ENCODE data around the gene COPB2. TPM values are rescaled to one million over a fixed set of nuclear protein-coding genes. Genes with fewer than 3 reads are reported as not detected.
A peak's percentile ranks its signal among the peaks of the same experiment; 100 is the strongest.

The COPB2 gene
- total RNA-seq, 4 donors from 2014 or later: 69.7 to 103 (median 87.2) TPM

DNA sequence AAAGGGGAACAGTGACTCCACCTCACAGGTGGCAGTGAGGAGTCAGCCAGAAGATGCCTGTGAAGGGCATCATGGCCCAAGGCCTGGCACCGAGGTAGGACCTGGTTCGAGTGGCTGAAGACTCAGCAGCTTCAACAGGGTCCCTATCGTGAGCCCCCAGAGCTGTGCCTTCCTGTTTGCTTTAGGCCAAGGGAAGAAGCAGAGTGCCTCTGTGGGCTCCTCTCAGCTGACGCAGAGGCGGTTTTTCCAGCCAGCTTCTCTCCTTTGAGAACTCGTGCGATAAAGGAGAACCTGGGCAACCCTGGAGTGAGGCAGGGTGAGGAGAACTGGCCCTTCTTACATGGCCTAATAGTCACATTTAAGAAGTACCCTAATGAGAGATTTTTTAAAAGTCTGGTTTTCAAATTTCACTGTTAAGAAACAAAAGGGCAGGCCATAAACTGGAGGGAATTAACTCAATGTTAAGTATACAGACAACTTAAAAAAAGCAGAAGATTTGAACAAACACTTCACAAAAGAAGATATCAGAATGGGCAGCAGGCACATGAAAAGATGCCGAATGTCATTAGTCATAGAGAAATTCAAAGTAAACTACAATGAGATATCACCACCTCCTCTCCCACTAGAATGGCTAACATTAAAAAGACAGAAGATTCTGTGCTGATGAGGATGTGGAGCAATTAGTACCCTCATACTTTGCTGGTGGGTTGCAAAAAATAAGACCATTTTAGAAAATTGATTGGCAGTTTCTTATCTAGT is 68.7 kb downstream of the COPB2 start:
- H3K27ac ChIP-seq: no peak overlapping the region
- TF ChIP-seq, protein P1, sequence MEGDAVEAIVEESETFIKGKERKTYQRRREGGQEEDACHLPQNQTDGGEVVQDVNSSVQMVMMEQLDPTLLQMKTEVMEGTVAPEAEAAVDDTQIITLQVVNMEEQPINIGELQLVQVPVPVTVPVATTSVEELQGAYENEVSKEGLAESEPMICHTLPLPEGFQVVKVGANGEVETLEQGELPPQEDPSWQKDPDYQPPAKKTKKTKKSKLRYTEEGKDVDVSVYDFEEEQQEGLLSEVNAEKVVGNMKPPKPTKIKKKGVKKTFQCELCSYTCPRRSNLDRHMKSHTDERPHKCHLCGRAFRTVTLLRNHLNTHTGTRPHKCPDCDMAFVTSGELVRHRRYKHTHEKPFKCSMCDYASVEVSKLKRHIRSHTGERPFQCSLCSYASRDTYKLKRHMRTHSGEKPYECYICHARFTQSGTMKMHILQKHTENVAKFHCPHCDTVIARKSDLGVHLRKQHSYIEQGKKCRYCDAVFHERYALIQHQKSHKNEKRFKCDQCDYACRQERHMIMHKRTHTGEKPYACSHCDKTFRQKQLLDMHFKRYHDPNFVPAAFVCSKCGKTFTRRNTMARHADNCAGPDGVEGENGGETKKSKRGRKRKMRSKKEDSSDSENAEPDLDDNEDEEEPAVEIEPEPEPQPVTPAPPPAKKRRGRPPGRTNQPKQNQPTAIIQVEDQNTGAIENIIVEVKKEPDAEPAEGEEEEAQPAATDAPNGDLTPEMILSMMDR (IDR thresholded peaks at IDR 0.05): no peak
- no peak for TF ChIP-seq POLR2A (IDR thresholded peaks at IDR 0.05)
- no peak for DNase-seq
- H3K4me1 ChIP-seq: no peaks in the 10 kb centered on the region
- H3K4me3 ChIP-seq: no peak overlapping the region
- no peaks in the 10 kb centered on the region for H3K9me3 ChIP-seq
- no peaks in the 10 kb centered on the region for H3K27me3 ChIP-seq
- H3K36me3 ChIP-seq: no peaks in the 10 kb centered on the region

DNA sequence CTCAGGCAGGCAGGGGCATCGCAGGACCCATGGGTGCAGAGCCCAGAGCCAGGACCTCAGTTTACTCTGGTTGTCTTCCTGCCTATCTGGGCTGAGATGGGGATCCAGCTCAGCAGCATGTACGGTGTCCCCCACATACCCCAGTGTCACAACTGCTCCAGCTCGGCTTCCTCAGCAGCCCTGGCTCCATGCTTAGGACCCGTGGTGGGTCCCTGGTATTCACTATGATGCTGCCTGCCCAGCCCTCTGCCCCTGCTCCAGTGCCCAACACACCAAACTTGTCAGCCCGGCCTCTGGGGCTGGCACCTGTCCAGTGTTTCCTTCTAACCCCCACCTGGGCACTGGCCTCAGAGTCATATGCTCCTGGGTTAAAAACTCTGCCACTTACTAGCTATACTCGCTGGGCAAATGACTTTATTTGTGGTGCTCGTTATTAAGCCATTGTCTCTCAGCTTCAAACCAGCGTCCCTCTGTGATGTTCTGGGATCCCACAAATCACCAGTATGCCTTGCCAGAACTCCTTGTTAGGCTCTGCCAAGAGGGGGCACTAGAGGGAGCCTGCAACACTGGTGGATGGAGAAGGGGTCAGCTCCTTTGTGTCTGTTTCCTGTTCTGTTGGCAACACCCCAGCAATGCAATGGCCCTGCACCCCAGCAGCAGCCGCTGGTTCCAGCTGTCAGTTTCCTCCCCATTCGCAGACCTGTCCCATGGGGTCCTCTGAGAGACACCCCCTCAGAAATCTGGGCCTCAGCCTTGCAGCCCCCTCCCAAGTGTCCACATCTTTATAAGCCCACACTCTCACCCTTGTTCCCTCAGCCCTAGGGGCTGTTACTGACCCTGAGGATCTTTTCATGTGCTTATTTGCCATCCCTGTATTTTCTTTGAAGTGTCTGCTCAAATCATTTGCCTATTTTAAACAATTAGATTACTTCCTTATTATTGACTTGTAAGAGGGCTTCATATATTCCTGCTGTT is 69.7 kb downstream of the COPB2 start:
- Histone ChIP-seq H3K4me1 (no peaks in the 10 kb centered on the region), H3K27me3 (no peaks in the 10 kb centered on the region), H3K4me3 (no peak overlapping the region), H3K27ac (no peak overlapping the region), H3K9me3 (no peaks in the 10 kb centered on the region), H3K36me3 (no peaks in the 10 kb centered on the region)
- TF ChIP-seq, protein P1 (IDR thresholded peaks at IDR 0.05): peak in 1 of 6 experiments; percentile 4
- no peak for TF ChIP-seq POLR2A (IDR thresholded peaks at IDR 0.05)
- no peak for DNase-seq

DNA sequence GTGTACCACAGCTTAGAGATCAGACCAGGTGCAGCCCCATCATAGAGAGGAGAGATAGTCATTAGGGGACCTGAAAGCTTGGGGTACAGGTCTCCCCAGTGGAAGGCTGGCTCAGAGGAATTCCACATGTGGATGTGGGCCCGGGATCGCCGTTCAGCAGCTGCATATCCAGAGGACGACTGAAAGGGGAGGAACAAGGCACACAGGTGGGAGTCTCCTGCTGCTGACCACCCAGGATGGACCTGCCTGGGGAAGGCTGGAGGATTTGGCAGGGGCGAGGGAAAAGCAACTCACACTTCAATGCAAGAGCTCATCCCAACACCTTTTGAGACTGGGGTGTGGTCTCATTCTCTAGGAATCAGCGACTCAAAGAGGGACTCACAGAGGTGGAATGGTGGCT is 70.6 kb downstream of the COPB2 start:
- Histone ChIP-seq H3K27ac (no peak overlapping the region), H3K27me3 (no peaks in the 10 kb centered on the region), H3K9me3 (no peaks in the 10 kb centered on the region), H3K4me1 (no peaks in the 10 kb centered on the region), H3K36me3 (no peaks in the 10 kb centered on the region), H3K4me3 (no peak overlapping the region)
- no peak for DNase-seq
- TF ChIP-seq POLR2A (IDR thresholded peaks at IDR 0.05): no peak
- TF ChIP-seq, protein P1 (IDR thresholded peaks at IDR 0.05): no peak

DNA sequence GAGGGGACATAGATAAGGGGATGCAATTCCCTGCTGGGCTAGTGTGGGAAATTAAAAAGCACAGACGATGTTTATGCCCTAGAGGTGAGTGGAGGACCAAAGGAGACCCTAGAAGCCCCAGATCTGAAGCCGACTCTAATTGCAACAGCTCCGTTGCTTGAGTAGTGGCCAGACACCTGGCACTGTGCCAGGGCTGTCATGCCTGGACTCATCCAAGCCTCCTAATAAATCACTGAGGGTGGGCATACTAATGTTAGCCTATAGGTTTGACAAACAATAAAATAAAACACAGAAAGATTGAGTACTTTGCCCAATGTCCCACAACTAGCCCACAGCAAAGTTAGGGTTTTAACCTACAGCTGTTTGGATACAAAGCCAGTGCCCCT is 71.0 kb downstream of the COPB2 start:
- no peak for DNase-seq
- TF ChIP-seq, protein P1 (IDR thresholded peaks at IDR 0.05): no peak
- no peak for TF ChIP-seq POLR2A (IDR thresholded peaks at IDR 0.05)
- no peaks in the 10 kb centered on the region for H3K27me3 ChIP-seq
- no peaks in the 10 kb centered on the region for H3K36me3 ChIP-seq
- H3K4me1 ChIP-seq: no peaks in the 10 kb centered on the region
- no peak overlapping the region for H3K4me3 ChIP-seq
- H3K27ac ChIP-seq: no peak overlapping the region
- H3K9me3 ChIP-seq: no peaks in the 10 kb centered on the region

DNA sequence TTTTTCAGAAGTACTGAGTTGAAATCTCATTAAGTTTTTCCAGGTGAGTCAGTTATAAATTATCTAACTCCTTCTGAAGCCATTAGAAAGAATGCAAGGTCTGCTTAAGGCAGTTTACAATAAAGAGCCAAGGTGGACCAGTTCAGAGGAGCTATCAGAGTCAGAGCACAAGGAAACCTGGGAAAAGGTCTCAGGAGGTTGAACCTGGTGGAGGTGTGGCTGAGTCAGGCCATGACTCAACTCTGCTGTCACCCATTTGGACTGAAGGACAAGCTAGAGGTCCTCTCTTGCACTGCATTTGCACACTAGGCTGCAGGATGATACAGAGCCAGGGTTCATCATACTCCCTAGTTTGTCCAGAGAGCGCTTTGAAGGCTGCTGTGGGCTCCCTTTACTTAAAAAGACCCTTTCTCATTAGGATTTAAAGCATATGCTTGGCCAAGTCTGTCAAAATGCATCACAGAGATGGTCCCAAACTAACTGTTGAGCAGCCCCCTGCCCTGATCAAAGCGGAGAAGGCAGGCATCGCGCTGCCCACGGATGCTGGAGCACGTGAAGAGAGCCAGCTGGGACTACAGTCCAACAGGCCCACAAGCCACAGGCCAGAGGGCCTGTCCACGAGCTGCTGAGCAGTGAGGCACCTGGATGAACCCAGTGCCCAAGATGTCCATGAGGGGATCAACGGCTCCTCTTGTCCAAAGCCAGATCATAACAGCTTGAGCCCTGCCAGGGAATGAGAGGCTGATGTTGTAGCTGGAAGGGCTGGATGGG is 71.6 kb downstream of the COPB2 start:
- no peak for TF ChIP-seq POLR2A (IDR thresholded peaks at IDR 0.05)
- TF ChIP-seq, protein P1 (IDR thresholded peaks at IDR 0.05): no peak
- H3K36me3 ChIP-seq: no peaks in the 10 kb centered on the region
- no peaks in the 10 kb centered on the region for H3K9me3 ChIP-seq
- no peak overlapping the region for H3K4me3 ChIP-seq
- DNase-seq: no peak
- H3K4me1 ChIP-seq: no peaks in the 10 kb centered on the region
- no peaks in the 10 kb centered on the region for H3K27me3 ChIP-seq
- H3K27ac ChIP-seq: no peak overlapping the region
